Measurements from ENCODE around the gene EHD4.
A peak's percentile ranks its signal among the peaks of the same experiment; 100 is the strongest.

Gene EHD4

GRCh38 chr15:41979493-41980266 is 7.3 kb upstream of the EHD4 start:
- peak; percentile 51 for DNase-seq

GRCh38 chr15:41978534-41978933 is 6.2 kb upstream of the EHD4 start:
- no peak for DNase-seq

GRCh38 chr15:41977757-41978383 is 5.5 kb upstream of the EHD4 start:
- DNase-seq: no peak

- no peak for DNase-seq
These were observed 3.3 kb upstream of the EHD4 start for GRCh38 chr15:41975669-41976068.

- DNase-seq: no peak
These were observed 1.7 kb upstream of the EHD4 start for GRCh38 chr15:41974041-41974440.

- DNase-seq: no peak
These were observed 483 bp downstream of the EHD4 start for GRCh38 chr15:41971895-41972252.

GRCh38 chr15:41971089-41971894 is 1.1 kb downstream of the EHD4 start:
- peak; percentile 69 for DNase-seq

GRCh38 chr15:41970456-41970855 is 1.9 kb downstream of the EHD4 start:
- DNase-seq: no peak

- DNase-seq: no peak
These were observed 2.4 kb downstream of the EHD4 start for GRCh38 chr15:41969851-41970431.

- DNase-seq: no peak
These were observed 3.7 kb downstream of the EHD4 start for GRCh38 chr15:41968701-41969100.

- peak; percentile 78 for DNase-seq
These were observed 4.7 kb downstream of the EHD4 start for GRCh38 chr15:41967506-41968206.

GRCh38 chr15:41966920-41967465 is 5.4 kb downstream of the EHD4 start:
- no peak for DNase-seq

GRCh38 chr15:41966414-41966812 is 5.9 kb downstream of the EHD4 start:
- DNase-seq: no peak

- no peak for DNase-seq
These were observed 6.6 kb downstream of the EHD4 start for GRCh38 chr15:41965441-41966413.

- no peak for DNase-seq
These were observed 10.7 kb downstream of the EHD4 start for GRCh38 chr15:41961595-41962202.

- DNase-seq: no peak
These were observed 11.3 kb downstream of the EHD4 start for GRCh38 chr15:41961001-41961518.

GRCh38 chr15:41958002-41958420 is 14.3 kb downstream of the EHD4 start:
- DNase-seq: no peak

- DNase-seq: no peak
These were observed 15.1 kb downstream of the EHD4 start for GRCh38 chr15:41957021-41957897.

GRCh38 chr15:41955807-41956525 is 16.4 kb downstream of the EHD4 start:
- DNase-seq: no peak

Measured in hematopoietic multipotent progenitor cell treated with erythropoietin and hydrocortisone succinate and interleukin-3 and kit ligand, for 6 days (in vitro differentiated cells).